VCaP (cell line): ENCODE measurements around the gene PXMP4.

Experiments
- H3K27ac ChIP-seq: fragments of 450-650 bp; 2 replicates; pipeline ENCODE4 v1.5.1; 2017
- CTCF ChIP-seq: fragments of 450-650 bp; conservative IDR thresholded peaks from 2 replicates; pipeline ENCODE4 v1.5.1; 2017; ENCODE audit warnings: mild to moderate bottlenecking, moderate library complexity

PXMP4 gene

GRCh38 chr20:33744181-33744580 lies 24.1 kb upstream of the PXMP4 start:
- no peak overlapping the region for H3K27ac ChIP-seq
- TF ChIP-seq CTCF, result no peak

GRCh38 chr20:33740189-33740588 lies 20.1 kb upstream of the PXMP4 start:
- no peak for TF ChIP-seq CTCF
- H3K27ac ChIP-seq, result no peak overlapping the region

GRCh38 chr20:33739493-33739892 lies 19.4 kb upstream of the PXMP4 start:
- no peak overlapping the region for H3K27ac ChIP-seq
- TF ChIP-seq CTCF, result no peak

- H3K27ac ChIP-seq, result no peak overlapping the region
- no peak for TF ChIP-seq CTCF
Measured at GRCh38 chr20:33736962-33737361, 16.9 kb upstream of the PXMP4 start.

- TF ChIP-seq CTCF, result no peak
- peak overlapping the region; percentile 98 for H3K27ac ChIP-seq
Measured at GRCh38 chr20:33733654-33734576, 13.8 kb upstream of the PXMP4 start.

GRCh38 chr20:33732166-33732970 lies 12.3 kb upstream of the PXMP4 start:
- H3K27ac ChIP-seq, result peak overlapping the region; percentile 98
- TF ChIP-seq CTCF, result no peak

GRCh38 chr20:33731693-33732165 lies 11.6 kb upstream of the PXMP4 start, which contains the start of gene ZNF341:
Gene ZNF341, plus strand, starts transcription at chr20:33731996. Its CDS starts 26 bp downstream, at chr20:33732022.
- TF ChIP-seq CTCF, result peak; percentile 96
- H3K27ac ChIP-seq, result peak within 1 kb of the TSS; percentile 98
